ENCODE results near the gene REEP6.

REEP6 gene

DNA sequence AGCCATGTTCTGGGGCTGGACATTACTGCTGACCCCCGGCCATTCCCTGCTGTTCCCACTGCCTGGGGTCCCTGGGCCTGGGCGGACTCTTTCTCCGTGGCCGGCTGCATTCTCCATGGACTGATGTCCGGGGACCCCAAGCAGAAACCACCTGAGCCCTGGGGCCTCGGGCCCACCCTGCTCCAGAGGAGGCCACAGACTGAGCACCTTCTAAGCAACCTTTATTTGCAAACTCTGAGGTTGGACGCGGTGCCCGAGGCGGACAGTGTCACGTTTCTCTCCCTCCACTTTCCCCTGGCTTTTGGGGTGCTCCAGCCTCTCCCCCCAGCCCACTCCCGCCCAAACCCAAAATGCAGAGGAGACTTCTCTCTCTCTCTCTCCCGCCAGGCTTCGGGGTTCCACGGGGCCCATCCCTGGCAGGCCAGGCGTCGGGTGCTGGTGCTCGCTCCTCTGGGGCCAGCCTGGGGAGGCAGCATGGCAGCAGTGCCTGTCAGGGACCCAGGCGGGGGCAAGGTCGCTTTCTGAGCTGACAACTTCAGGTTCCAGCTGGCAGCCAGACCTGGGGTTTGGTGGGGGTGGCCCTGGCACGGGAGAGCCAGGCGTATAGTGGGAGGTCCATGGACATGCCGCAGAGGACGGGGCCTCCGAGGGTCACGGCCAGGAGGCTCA is 9.6 kb upstream of the REEP6 start:
- no peak overlapping the region for H3K4me3 ChIP-seq (ENCODE audit: low read depth, low read length)
- no peaks in the 10 kb centered on the region for H3K27me3 ChIP-seq (ENCODE audit: insufficient read depth, low read depth, severe bottlenecking)
- no peak overlapping the region for H3K27ac ChIP-seq
- peaks cover 15% of the 10 kb centered on the region for H3K36me3 ChIP-seq
- TF ChIP-seq, protein P1, sequence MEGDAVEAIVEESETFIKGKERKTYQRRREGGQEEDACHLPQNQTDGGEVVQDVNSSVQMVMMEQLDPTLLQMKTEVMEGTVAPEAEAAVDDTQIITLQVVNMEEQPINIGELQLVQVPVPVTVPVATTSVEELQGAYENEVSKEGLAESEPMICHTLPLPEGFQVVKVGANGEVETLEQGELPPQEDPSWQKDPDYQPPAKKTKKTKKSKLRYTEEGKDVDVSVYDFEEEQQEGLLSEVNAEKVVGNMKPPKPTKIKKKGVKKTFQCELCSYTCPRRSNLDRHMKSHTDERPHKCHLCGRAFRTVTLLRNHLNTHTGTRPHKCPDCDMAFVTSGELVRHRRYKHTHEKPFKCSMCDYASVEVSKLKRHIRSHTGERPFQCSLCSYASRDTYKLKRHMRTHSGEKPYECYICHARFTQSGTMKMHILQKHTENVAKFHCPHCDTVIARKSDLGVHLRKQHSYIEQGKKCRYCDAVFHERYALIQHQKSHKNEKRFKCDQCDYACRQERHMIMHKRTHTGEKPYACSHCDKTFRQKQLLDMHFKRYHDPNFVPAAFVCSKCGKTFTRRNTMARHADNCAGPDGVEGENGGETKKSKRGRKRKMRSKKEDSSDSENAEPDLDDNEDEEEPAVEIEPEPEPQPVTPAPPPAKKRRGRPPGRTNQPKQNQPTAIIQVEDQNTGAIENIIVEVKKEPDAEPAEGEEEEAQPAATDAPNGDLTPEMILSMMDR (IDR thresholded peaks at IDR 0.05; ENCODE audit: low read depth, low read length), result no peak
- DNase-seq, result no peak
- H3K9me3 ChIP-seq (ENCODE audit: severe bottlenecking), result no peaks in the 10 kb centered on the region

GRCh38 chr19:1481893-1482360 is 9.1 kb upstream of the REEP6 start:
- Histone ChIP-seq H3K27me3 (ENCODE audit: insufficient read depth, low read depth, severe bottlenecking) (no peaks in the 10 kb centered on the region), H3K27ac (no peak overlapping the region), H3K36me3 (peaks cover 11% of the 10 kb centered on the region), H3K9me3 (ENCODE audit: severe bottlenecking) (no peaks in the 10 kb centered on the region), H3K4me3 (ENCODE audit: low read depth, low read length) (no peak overlapping the region)
- TF ChIP-seq, protein P1 (IDR thresholded peaks at IDR 0.05; ENCODE audit: low read depth, low read length), result no peak
- no peak for DNase-seq

DNA sequence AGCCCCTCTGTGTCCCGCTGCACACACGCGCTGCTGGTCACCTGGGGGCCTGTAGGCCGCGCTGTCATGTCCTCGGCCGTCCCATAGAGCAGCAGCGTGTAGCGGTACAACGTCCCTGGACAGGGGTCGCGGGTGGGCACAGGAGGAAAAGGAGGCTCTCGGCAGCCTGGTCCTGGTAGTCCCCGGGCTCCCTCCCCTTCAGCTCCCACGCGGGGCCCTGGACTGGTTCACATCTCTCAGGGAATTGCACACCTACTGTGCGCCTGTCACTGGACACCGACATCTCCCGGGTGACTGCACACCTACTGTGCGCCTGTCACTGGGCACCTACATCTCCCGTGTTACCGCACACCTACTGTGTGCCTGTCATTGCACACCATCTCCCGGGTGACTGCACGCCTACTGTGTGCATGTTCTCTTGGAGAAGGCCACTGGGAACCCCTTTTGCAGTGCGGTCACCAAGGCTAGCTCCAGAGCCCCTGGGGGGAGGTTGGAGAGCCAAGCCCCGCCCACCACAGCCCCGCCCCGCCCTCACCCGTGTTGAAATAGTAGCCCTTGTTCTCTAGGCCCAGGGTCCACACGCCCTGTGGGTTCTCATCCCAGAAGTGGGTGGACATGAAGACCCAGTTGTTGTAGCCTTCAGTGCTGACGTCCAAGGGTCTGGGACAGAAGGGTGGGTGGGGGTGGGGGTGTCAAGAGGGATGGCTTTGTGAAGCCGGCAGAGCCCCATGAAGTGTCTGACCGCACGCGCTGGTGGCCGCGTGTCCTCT is 8.4 kb upstream of the REEP6 start:
- TF ChIP-seq, protein P1 (IDR thresholded peaks at IDR 0.05; ENCODE audit: low read depth, low read length), result no peak
- H3K4me3 ChIP-seq (ENCODE audit: low read depth, low read length), result no peak overlapping the region
- no peak overlapping the region for H3K27ac ChIP-seq
- H3K9me3 ChIP-seq (ENCODE audit: severe bottlenecking), result no peaks in the 10 kb centered on the region
- peaks cover 5% of the 10 kb centered on the region for H3K36me3 ChIP-seq
- no peaks in the 10 kb centered on the region for H3K27me3 ChIP-seq (ENCODE audit: insufficient read depth, low read depth, severe bottlenecking)
- no peak for DNase-seq

GRCh38 chr19:1483131-1483978 is 7.6 kb upstream of the REEP6 start:
- Histone ChIP-seq H3K36me3 (no peaks in the 10 kb centered on the region), H3K9me3 (ENCODE audit: severe bottlenecking) (no peaks in the 10 kb centered on the region), H3K4me3 (ENCODE audit: low read depth, low read length) (no peak overlapping the region), H3K27ac (no peak overlapping the region), H3K27me3 (ENCODE audit: insufficient read depth, low read depth, severe bottlenecking) (no peaks in the 10 kb centered on the region)
- TF ChIP-seq, protein P1 (IDR thresholded peaks at IDR 0.05; ENCODE audit: low read depth, low read length), result no peak
- DNase-seq, result no peak

DNA sequence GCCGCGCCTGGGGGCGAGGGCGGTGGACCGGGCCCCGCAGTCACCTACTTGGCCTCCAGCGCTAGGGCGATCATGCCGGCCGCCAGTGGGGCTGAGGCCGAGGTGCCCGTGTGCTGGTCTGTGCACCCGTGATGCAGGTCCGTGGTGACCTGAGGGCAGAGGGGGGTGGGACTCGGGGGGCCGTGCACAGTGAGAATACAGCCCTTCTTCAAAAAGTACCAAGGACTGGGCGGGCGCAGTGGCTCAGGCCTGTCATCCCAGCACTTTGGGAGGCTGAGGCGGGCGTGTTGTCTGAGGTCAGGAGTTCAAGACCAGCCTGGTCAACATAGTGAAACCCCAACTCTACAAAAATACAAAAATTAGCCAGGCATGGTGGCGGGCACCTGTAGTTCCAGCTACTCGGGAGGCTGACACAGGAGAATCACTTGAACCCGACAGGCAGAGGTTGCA is 7.0 kb upstream of the REEP6 start:
- Histone ChIP-seq H3K9me3 (ENCODE audit: severe bottlenecking) (no peaks in the 10 kb centered on the region), H3K4me3 (ENCODE audit: low read depth, low read length) (no peak overlapping the region), H3K27ac (no peak overlapping the region), H3K36me3 (no peaks in the 10 kb centered on the region), H3K27me3 (ENCODE audit: insufficient read depth, low read depth, severe bottlenecking) (no peaks in the 10 kb centered on the region)
- TF ChIP-seq, protein P1 (IDR thresholded peaks at IDR 0.05; ENCODE audit: low read depth, low read length), result no peak
- no peak for DNase-seq

Measured in WERI-Rb-1 (cell line).